Femur (tissue), 1 donor: ENCODE data around the gene LUC7L.
"Not testable (repeated sequence)": the region's sequence is repeated elsewhere in the genome, so short reads cannot be mapped to it uniquely, and the experiment has no call there.

Source experiments
- DNase-seq: peaks from one replicate; pipeline ENCODE4 v3.0.0-alpha.2; 2017

LUC7L gene

GRCh38 chr16:263182-263774 lies 34.0 kb upstream of the LUC7L start:
- no peak for DNase-seq

- DNase-seq = no peak
Measured at GRCh38 chr16:262121-262745, 33.0 kb upstream of the LUC7L start.

GRCh38 chr16:261031-261691 lies 31.9 kb upstream of the LUC7L start:
- no peak for DNase-seq

GRCh38 chr16:260326-260725 lies 31.1 kb upstream of the LUC7L start:
- DNase-seq = no peak

GRCh38 chr16:259814-260253 lies 30.6 kb upstream of the LUC7L start:
- no peak for DNase-seq

- DNase-seq = no peak
Measured at GRCh38 chr16:259226-259625, 30.0 kb upstream of the LUC7L start.

- not testable (repeated sequence) for DNase-seq
Measured at GRCh38 chr16:258091-258490, 28.8 kb upstream of the LUC7L start.

- DNase-seq = no peak
Measured at GRCh38 chr16:255183-255582, 25.9 kb upstream of the LUC7L start.

GRCh38 chr16:254461-254860 lies 25.2 kb upstream of the LUC7L start:
- no peak for DNase-seq

GRCh38 chr16:253833-254232 lies 24.6 kb upstream of the LUC7L start:
- no peak for DNase-seq

- DNase-seq = no peak
Measured at GRCh38 chr16:252366-253337, 23.4 kb upstream of the LUC7L start.

GRCh38 chr16:249431-249830 lies 20.2 kb upstream of the LUC7L start:
- DNase-seq = no peak

- DNase-seq = no peak
Measured at GRCh38 chr16:247027-247426, 17.8 kb upstream of the LUC7L start.

GRCh38 chr16:245105-245504 lies 15.9 kb upstream of the LUC7L start:
- no peak for DNase-seq

- DNase-seq = no peak
Measured at GRCh38 chr16:243348-243747, 14.1 kb upstream of the LUC7L start.

GRCh38 chr16:242281-242680 lies 13.0 kb upstream of the LUC7L start:
- no peak for DNase-seq

- DNase-seq = no peak
Measured at GRCh38 chr16:240559-240958, 11.3 kb upstream of the LUC7L start.

GRCh38 chr16:239948-240277 lies 10.7 kb upstream of the LUC7L start:
- DNase-seq = no peak

GRCh38 chr16:234468-235305 lies 5.4 kb upstream of the LUC7L start, which contains the start of gene FAM234A:
FAM234A (plus strand) TSS chr16:234821; CDS start chr16:254414, 19,593 bp downstream.
- peak; percentile 95 for DNase-seq

- no peak for DNase-seq
Measured at GRCh38 chr16:230949-231348, 1.7 kb upstream of the LUC7L start.

- not testable (repeated sequence) for DNase-seq
Measured at GRCh38 chr16:230351-230750, 1.1 kb upstream of the LUC7L start.

- no peak for DNase-seq
Measured at GRCh38 chr16:229731-230281, 557 bp upstream of the LUC7L start.
